Stimulated activated CD8-positive, alpha-beta memory T cell treated with anti-CD3 and anti-CD28 coated beads, Interleukin-12 subunit alpha, Interleukin-12 subunit beta, amount 100 ng/mL, for 24 hours (primary cell): ENCODE data around the gene ELAC2.

Experiments
- DNase-seq: peaks from one replicate; pipeline ENCODE4 v3.0.0-alpha.2; 2020; ENCODE audit errors: extremely low read depth

ELAC2 gene

DNA sequence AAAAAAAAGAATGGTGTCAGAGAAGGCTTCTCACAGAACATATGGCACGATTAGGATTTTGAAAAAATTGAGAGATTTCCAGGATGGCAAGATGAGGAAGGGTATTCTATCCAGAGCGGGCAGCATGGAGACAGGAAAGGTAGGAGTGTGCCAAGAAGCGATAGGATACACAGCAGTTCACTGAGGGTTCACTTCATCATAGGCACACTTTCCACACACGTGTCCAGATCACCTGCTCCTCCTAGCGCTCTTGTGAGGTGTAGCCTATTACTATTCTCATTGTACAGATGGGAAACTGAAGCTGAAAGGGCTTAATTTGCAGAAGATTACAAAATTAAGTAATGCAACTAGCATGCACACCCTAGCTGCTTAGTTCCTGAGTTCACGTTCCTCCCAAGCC is 6.2 kb upstream of the ELAC2 start:
- no peak for DNase-seq

DNA sequence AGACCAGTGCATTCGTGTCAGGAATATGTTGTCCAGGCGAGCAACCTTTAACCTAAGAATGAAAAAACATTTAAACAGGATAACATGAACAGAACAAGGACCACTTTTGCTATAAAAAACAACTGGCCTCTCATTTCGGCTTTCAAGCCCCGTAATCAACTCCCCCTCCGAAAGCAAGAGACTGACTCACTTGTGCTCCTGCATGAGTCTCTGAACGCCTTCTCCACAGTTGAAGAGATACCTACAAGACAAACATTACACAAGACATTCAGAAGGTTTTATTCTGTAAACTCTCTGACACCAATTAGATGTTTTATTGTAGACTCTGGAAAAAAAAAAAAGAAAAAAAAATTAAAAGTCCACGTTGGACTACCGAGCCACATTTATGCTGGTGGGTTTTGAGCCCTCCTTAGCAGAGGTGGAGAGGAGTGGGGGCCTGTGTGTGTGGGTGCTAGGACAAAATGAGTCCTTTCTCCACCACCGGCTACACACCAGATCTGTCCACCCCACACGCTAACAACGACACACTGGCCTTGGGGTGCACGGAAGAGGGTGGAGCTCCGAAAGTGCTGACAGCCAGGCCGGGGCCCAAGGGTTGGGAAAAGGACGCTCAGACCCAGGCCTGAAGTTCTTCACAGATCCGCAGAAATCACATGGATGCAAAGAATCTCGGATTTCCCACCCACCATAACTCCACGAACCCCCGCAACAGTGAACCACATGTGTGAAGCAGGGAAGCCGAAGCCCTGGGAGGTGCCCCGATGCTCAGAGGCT is 759 bp downstream of the ELAC2 start:
- no peak for DNase-seq

DNA sequence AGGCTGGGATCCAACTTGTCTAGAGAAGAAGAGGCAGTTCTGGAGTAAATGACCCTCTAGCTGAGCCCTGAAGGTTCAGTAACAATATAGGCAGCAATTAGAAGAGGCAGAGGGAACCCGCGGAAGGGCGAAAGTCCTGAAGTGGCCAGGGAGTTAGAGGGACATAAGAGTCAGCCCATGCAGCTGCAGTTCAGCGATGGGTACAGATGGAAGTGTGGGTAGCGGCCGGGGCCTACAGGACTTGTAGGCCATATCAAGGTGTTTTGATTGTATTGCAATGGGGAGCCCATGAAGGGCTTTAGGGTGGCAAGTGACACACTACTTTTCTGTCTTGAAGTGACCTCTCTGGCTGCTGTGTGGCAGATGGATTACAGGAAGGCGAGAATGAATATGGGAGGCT is 3.0 kb downstream of the ELAC2 start:
- no peak for DNase-seq

- DNase-seq: no peak
Measured at GRCh38 chr17:13010959-13011358, 6.9 kb downstream of the ELAC2 start.

DNA sequence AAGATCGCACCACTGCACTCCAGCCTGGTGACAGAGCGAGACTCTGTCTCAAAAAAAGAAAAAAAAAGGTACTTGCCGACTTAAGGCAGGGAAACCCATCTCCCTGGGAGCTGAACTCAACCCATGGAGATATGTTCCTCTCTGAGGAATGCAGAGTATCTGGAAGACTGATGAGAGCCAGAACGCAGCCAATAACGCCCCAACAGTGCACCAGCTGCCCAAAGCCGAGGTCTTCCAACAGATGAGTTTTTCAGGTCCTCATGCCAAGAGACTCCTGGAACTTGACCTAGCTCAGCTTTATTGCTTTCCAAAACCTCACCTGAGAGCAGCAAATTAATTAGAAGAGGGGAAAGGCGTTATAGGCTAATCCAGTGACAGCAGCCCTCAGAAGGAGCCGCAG is 9.4 kb downstream of the ELAC2 start:
- no peak for DNase-seq

DNA sequence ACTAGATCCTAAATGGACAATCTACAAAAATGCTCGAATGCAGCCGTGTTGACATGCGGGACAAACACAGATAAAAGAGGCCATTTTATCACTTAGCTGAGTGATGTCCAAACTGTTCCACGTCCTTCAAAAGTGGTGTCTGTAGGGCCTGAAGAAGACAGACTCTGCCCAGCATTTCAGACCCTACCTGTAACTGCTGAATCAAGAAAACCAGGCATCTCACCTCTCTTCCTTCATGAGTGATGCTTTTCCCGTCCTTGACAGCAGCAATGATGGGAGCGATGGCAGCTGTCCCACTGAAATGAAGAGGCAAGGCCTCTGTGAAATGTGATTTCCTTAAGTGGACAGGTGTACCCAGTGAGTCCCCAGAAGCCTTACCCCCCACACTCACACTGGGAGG is 12.3 kb downstream of the ELAC2 start:
- no peak for DNase-seq

- DNase-seq: no peak
Measured at GRCh38 chr17:13004336-13004735, 13.5 kb downstream of the ELAC2 start.

GRCh38 chr17:13003927-13004326 is 13.9 kb downstream of the ELAC2 start:
- DNase-seq: no peak

DNA sequence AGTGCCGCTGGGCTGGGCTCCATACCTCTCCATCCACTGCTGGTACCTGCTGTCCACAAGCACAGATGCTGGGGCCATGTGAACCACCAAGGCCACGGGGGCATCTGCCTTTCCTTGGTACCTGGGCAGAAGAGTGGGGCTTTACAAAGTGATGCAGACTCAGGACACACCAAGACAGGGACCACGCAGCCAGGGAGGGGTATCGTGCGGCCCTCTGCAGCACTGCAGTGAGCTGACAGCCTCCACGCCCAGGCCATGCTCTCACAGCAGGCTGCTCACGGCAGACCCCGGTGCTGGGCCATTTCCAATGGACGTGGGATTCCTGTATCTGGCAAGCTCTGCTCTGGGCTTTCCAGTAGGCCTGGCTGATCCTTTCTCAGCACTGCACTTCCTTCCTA is 14.4 kb downstream of the ELAC2 start:
- DNase-seq: no peak

- no peak for DNase-seq
Measured at GRCh38 chr17:13002761-13003453, 14.9 kb downstream of the ELAC2 start.

GRCh38 chr17:13001991-13002615 is 15.7 kb downstream of the ELAC2 start:
- DNase-seq: no peak

- DNase-seq: no peak
Measured at GRCh38 chr17:13000561-13000960, 17.3 kb downstream of the ELAC2 start.

DNA sequence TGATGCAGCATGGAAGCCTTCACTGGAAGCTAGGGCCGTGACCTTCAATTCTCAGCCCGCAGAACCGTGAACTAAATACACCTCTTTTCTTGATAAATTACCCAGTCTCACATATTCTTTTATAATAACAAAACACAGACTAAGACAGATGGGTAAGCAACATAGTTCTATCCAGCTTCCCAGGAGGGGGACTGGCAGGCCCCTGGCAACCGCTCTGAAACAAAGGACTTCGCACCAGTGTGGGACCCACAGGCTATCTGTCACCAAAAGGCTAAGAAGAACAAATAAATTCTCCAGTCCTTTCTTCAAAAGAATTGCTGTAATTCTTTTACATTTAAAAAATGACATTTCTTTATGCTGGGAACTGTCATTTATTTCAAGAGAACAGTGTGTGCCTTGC is 19.0 kb downstream of the ELAC2 start:
- DNase-seq: no peak

- no peak for DNase-seq
Measured at GRCh38 chr17:12998461-12998860, 19.4 kb downstream of the ELAC2 start.

DNA sequence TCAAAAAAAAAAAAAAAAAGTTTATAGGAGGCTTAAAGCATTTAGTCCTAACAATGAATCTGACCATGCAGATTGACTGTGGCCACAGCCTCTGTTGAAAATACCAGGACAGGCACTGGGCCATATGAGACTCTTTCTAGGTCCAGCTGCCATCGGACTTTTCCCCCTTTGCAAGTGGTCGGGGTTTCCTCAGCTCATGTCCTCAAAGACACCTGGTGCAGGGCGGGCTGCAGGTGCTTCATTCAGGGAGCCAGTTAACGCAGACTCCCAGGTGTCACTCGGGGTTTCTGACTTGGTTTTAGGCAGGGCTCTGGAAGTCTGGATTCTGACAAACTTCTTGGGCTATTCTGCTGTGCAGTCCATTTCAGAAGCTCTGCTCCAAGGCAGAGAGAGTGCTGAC is 20.9 kb downstream of the ELAC2 start:
- DNase-seq: no peak

GRCh38 chr17:12996357-12996756 is 21.5 kb downstream of the ELAC2 start:
- DNase-seq: no peak

GRCh38 chr17:12995896-12996295 is 21.9 kb downstream of the ELAC2 start:
- DNase-seq: no peak

- no peak for DNase-seq
Measured at GRCh38 chr17:12995106-12995895, 22.5 kb downstream of the ELAC2 start.

DNA sequence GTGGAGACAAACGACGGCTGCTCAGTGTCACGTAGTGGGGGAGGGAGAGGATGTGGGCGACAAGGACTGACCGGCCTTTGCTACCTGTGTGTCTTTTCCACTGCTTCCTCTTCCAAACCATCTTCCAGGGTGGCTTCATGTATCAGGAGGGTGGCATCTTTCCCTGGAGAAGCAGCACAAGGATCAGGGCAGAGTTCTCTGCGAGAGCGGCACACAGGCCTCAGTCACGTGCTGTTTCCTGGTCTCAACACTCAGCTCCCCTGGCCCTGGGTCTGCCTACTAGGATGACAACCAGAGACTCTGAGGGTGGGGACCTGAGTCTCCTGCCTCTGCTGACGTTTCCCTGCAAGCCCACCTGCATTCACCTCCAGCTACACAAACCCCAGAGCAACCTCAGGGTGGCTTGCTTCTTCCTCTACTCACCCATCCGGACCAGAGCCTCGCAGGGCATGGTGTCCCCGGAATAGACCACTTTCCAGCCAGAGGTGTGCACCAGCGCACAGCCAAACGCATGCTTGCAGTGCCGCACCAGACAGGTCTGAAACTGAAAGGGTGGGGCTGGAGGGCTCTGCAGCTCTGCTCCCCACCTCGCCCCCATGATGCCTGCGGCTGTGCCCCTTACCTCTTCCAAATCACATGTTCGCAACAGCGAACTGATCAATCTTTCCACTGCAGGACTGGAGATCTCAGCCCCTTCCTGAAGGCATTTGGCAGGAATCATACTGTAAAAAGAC is 23.3 kb downstream of the ELAC2 start:
- no peak for DNase-seq

GRCh38 chr17:12993631-12994030 is 24.2 kb downstream of the ELAC2 start:
- DNase-seq: no peak

- DNase-seq: no peak
Measured at GRCh38 chr17:12992676-12993075, 25.2 kb downstream of the ELAC2 start.

DNA sequence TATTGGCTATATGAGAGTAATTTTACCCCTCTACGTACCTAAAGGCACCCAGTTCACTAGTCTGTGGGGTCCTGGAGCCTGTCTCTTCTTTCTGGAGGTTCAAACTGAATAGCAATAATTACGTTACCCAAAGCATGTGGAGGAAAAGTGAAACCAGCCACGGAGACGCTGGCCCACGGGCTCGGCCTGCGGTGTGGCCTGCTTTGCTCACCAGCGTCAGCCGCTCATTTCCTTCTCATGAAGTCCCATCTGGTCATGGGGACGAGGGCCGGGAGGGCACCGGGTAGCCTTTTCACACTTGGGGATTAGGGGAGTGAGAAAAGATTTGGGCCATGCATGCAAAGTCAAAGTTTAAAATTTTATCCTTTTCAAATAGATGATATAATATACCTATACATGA is 26.9 kb downstream of the ELAC2 start:
- DNase-seq: no peak
